GM12872 (cell line): ENCODE measurements around the gene ALDOB.

Source experiments
- CTCF ChIP-seq: IDR thresholded peaks from 3 replicates; pipeline ENCODE4 v1.5.1; 2011; ENCODE audit warnings: low read depth, mild to moderate bottlenecking, low read length, moderate library complexity; ENCODE audit not compliant: insufficient read depth

ALDOB gene

GRCh38 chr9:101435601-101436079, at the start of gene ALDOB:
TSS of gene ALDOB (minus strand) at chr9:101435774. CDS start at chr9:101430887, 4,887 bp downstream.
- no peak for TF ChIP-seq CTCF

- no peak for TF ChIP-seq CTCF
Observed at GRCh38 chr9:101484046-101484445, 48.5 kb upstream of the ALDOB start.

- no peak for TF ChIP-seq CTCF
Observed at GRCh38 chr9:101481261-101481660, 45.7 kb upstream of the ALDOB start.

GRCh38 chr9:101480386-101480785, 44.8 kb upstream of the ALDOB start:
- TF ChIP-seq CTCF = no peak

- TF ChIP-seq CTCF = no peak
Observed at GRCh38 chr9:101479338-101480030, 43.9 kb upstream of the ALDOB start.

- no peak for TF ChIP-seq CTCF
Observed at GRCh38 chr9:101478906-101479305, 43.3 kb upstream of the ALDOB start.

GRCh38 chr9:101478444-101478843, 42.9 kb upstream of the ALDOB start:
- TF ChIP-seq CTCF = no peak
